Mucosa of descending colon (tissue), 3 donors: ENCODE measurements around the gene POM121L12. TPM values are rescaled to one million over a fixed set of nuclear protein-coding genes. Genes with fewer than 3 reads are reported as not detected.

ENCODE experiments used
- ATAC-seq: fragments of 200-7000 bp; cut with Tn5 transposase; one replicate; pipeline ENCODE4 v1.9.1; 2020; ENCODE audit warnings: mild to moderate bottlenecking, moderate library complexity
- DNase-seq, 3 donors: peaks; one replicate each; pipeline ENCODE4 v3.0.0-alpha.2; 2020
- H3K36me3 ChIP-seq: fragments of 200-600 bp; one replicate; pipeline ENCODE4 v1.8.0; 2021; ENCODE audit warnings: low read depth, mild to moderate bottlenecking
- H3K4me1 ChIP-seq: fragments of 200-600 bp; one replicate; pipeline ENCODE4 v1.8.0; 2021; ENCODE audit warnings: low read depth, mild to moderate bottlenecking
- H3K4me3 ChIP-seq: fragments of 200-600 bp; one replicate; pipeline ENCODE4 v1.8.0; 2021; ENCODE audit warnings: mild to moderate bottlenecking
- H3K9me3 ChIP-seq: fragments of 200-600 bp; one replicate; pipeline ENCODE4 v1.8.0; 2021; ENCODE audit warnings: mild to moderate bottlenecking
- CTCF ChIP-seq: fragments of 200-600 bp; IDR thresholded peaks from one replicate; pipeline ENCODE4 v1.8.0; 2022; ENCODE audit warnings: antibody characterized with exemption, mild to moderate bottlenecking
- intact Hi-C, 2 donors: fragments of 100-400 bp; cut with DNase I in 1 of 2; cut with micrococcal nuclease in 1 of 2; formaldehyde crosslinking; loops; one replicate each; pipeline versions ENCODE4 v1.11.0 to v1.11.1; 2022; cut with DNase I, micrococcal nuclease
- total RNA-seq, 3 donors: library from RNA; stranded (reverse); fragmentation: NEBNext Ultra II Directional in 2 of 3; extraction: Animal tissue kit (Norgen Biotek cat#: 25700) in 2 of 3; gene quantifications; one replicate each; pipeline versions ENCODE4 v1.2.1 to v1.2.4, GENCODE V29; 2021 to 2023
- donor health status: DM: no; HTN: no; CAD: no; lungs with moderate emphysema.
- donor health status: DM: no; HTN: no; CAD: no.
- donor health status: DM: no; HTN: yes; CAD: no.

POM121L12 gene
- total RNA-seq, 3 donors from 2014 or later, result not detected

DNA sequence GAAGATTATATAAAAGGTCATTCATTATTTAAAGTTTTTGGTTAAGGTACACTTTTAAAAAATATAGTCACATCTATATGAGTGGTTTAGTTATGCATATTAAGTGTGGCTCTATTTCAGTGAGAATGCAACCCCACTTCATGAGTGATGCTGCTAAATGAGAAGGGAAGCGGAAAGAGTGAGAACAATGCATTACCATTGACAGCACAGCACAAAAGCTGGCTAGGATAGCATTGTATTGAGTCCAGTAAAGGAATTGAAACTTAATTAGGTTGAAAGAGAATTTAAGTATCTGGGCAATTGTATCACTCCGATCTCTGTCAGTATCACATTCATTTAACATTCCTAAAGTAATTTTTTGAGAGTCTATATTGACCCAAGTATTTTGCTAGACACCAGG lies 13.2 kb downstream of the POM121L12 start:
- ATAC-seq, result no peak
- intact Hi-C loops, result no loop called here
- DNase-seq, result no peak
- no peak for TF ChIP-seq CTCF
- Histone ChIP-seq H3K9me3 (no peaks in the 10 kb centered on the region), H3K36me3 (no peaks in the 10 kb centered on the region), H3K4me1 (no peaks in the 10 kb centered on the region), H3K4me3 (no peak overlapping the region)

- no peak overlapping the region for H3K4me3 ChIP-seq
- no peaks in the 10 kb centered on the region for H3K36me3 ChIP-seq
- no peak for TF ChIP-seq CTCF
- intact Hi-C loops, result no loop called here
- H3K4me1 ChIP-seq, result no peaks in the 10 kb centered on the region
- DNase-seq (no peak), ATAC-seq (no peak)
- H3K9me3 ChIP-seq, result no peaks in the 10 kb centered on the region
These were observed 15.0 kb downstream of the POM121L12 start for GRCh38 chr7:53050433-53050832.

GRCh38 chr7:53059591-53059990 lies 24.2 kb downstream of the POM121L12 start:
- no peak for ATAC-seq
- H3K4me1 ChIP-seq, result no peaks in the 10 kb centered on the region
- no peaks in the 10 kb centered on the region for H3K9me3 ChIP-seq
- intact Hi-C loops, result no loop called here
- no peaks in the 10 kb centered on the region for H3K36me3 ChIP-seq
- H3K4me3 ChIP-seq, result no peak overlapping the region
- DNase-seq, result no peak
- no peak for TF ChIP-seq CTCF

DNA sequence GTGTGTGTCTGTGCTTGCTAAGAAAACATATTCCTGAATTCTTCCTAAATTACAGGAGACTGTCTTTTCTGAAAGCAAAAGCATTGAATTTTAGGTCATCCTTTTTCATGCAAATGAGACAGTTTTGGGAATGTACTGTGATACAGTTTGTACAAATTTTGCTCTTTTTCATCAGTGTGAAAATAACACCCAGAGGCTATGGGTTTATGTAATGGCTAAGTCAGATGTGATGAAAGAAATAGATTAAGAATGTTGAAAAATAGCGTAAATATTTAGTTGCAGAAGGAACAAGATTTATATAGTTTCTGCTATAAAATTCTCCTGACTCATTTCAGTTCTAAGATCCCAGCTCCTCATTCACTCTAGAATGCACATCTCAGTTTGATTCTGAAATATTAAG lies 24.6 kb downstream of the POM121L12 start:
- no peaks in the 10 kb centered on the region for H3K36me3 ChIP-seq
- H3K4me3 ChIP-seq, result no peak overlapping the region
- DNase-seq, result no peak
- ATAC-seq, result no peak
- intact Hi-C loops, result no loop called here
- H3K9me3 ChIP-seq, result no peaks in the 10 kb centered on the region
- H3K4me1 ChIP-seq, result no peaks in the 10 kb centered on the region
- TF ChIP-seq CTCF, result no peak

DNA sequence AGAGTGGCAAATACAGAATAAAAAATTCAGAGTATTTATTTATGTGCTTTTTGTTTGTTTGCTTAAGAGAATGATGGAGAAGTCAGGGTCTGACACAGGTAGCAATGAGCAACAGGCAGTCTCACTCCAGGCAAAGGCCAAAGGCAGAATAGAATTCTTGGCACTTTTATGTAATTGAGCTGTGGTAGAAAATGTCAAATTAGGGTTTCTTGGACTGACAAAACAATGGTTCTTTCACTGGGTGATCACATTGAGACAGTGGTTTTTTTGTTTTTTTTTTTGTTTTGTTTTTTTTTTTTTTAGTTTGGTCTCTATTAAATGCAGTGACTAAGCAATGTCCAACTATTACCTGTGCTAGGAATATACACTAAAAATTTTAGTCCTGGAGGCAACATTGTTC lies 27.4 kb downstream of the POM121L12 start:
- no peaks in the 10 kb centered on the region for H3K4me1 ChIP-seq
- H3K4me3 ChIP-seq, result no peak overlapping the region
- ATAC-seq (no peak), DNase-seq (no peak)
- TF ChIP-seq CTCF, result no peak
- intact Hi-C loops, result no loop called here
- H3K9me3 ChIP-seq, result no peaks in the 10 kb centered on the region
- no peaks in the 10 kb centered on the region for H3K36me3 ChIP-seq

DNA sequence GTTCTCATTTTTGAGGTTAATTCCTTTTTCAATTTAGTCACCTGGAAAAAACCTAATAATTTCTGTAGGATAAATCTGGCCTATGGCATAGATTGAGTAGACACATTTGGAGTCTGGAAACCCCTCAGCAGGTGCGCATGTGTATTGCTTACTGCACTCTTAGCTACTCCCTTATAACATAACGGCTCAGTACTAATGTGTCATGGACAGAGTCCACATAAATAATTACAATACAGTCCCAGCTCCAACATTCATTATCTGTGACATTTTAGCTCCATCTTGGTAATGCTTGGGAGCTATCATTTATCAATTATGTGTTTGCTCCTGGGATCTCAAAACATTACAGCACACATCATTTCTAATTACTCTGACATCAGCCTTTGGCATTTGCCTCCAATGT lies 33.2 kb downstream of the POM121L12 start:
- DNase-seq (no peak), ATAC-seq (no peak)
- intact Hi-C loops, result no loop called here
- no peaks in the 10 kb centered on the region for H3K36me3 ChIP-seq
- H3K4me1 ChIP-seq, result no peaks in the 10 kb centered on the region
- H3K4me3 ChIP-seq, result no peak overlapping the region
- H3K9me3 ChIP-seq, result peaks cover 6% of the 10 kb centered on the region
- TF ChIP-seq CTCF, result no peak
